Measurements from ENCODE around the gene OIP5.
"Not testable (repeated sequence)": the region's sequence is repeated elsewhere in the genome, so short reads cannot be mapped to it uniquely, and the experiment has no call there.

Gene OIP5

DNA sequence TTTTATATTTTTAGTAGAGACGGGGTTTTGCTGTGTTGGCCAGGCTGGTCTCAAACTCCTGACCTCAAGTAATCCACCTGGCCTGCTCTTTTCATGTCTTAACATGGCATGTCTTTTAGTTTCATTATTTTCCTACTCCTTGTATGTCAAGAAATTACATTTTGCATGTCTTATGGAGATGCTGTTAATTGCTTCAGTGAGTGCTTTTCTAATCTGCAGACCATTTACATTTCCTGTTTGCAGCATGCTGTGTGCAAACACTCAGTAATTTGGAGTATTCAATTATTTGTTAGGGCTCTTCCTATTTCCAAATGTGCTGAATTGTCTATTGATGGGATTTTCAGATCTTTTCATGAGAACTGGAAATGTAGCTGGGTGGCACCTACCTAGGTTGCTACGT is 31.3 kb downstream of the OIP5 start:
- not testable (repeated sequence) for DNase-seq

DNA sequence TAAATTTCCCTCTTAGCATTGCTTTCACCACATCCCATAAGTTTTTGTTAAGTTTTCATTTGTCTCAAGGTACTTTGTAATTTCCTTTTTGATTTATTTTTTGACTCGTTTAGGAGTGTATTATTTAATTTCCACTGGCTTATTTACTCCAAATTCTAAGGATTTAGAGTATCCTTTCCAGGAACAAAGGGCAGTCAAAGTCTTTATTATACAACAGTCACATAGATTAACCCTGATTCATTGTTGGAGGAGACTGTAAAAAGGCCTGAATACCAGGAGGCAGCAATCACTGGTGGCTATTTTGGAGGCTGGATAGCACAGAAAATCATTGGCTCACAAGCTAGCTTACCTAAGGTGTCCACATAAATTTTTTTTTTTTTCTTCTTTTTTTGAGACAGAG is 39.9 kb downstream of the OIP5 start:
- DNase-seq, result no peak

DNA sequence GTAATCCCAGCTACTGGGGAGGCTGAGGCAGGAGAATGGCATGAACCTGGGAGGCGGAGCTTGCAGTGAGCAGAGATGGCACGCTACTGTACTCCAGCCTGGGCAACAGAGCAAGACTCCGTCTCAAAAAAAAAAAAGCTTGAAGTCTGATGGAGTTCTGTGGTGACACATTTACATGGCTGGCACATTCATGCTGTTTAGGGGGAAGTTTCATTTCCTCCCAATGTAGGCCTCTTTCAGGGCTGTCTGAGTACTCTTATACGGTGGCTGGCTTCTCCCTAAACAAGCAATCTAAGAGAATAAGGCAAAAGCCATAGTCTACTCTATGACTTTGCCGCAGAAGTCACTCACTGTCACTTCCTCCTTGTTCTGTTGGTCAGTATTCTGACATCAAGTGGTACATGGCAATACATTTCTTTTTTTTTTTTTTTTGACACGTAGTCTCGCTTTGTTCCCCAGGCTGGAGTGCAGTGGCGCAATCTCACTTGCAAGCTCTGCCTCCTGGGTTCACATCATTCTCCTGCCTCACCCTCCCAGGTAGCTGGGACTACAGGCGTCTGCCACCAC is 41.2 kb downstream of the OIP5 start:
- no peak for DNase-seq

DNA sequence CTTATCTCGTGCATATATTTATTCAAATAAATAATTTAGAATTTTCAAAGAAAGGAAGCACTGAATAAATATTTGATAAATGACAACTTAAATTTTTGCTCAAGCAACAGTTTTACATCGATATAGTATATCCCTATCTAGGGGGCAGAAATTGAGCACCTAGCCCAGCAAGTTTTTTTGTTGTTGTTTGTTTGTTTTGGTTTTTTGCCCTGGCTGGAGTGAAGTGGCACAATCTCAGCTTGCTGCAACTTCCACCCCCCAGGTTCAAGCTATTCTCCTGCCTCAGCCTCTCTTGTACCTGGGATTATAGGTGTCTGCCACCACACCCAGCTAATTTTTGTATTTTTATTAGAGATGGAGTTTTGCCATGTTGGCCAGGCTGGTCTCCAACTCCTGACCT is 42.4 kb downstream of the OIP5 start:
- no peak for DNase-seq

DNA sequence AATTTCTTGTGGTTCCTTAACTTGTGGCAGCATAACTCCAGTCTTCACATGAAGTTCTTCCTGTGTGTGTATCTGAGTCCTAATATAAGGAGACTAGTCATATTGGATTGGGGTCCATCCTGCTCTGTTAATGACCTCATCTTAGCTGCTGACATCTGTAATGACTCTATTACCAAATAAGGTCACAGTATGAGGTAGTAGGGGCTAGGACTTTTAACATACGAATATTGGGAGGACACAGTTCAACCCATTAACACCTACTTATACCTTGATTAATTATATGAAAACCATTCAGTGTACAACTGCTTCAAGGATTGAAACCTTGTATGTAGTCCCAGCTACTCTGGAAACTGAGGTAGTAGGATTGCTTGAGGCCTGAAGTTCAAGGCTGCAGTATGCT is 43.9 kb downstream of the OIP5 start:
- DNase-seq, result no peak

DNA sequence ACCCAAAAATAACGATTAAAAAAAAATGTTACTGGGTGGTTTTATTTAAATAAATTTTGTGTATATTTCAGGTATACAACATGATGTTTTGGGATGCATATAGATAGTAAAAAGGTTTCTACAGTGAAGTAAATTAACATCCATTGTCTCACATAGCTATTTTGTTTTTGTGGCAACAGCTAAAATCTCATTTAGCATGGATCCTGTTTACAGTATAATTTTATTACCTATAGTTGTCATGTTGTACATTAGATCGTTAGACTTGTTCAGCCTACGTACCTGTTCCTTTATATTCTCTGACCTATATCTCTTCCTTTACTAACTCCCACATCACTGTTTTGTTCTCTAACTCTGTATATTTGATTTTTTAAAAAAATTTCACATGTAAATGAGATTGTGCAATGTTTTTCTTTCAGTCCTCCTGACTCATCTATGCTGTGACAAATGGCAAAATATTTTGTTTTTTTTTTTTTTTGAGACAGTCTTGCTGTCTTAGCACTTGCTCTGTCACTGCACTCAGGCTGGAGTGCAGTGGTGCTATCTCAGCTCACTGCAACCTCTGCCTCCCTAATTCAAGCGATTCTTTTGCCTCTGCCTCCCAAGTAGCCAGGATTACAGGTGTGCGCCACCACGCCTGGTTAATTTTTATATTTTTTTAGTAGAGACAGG is 45.6 kb downstream of the OIP5 start:
- no peak for DNase-seq

DNA sequence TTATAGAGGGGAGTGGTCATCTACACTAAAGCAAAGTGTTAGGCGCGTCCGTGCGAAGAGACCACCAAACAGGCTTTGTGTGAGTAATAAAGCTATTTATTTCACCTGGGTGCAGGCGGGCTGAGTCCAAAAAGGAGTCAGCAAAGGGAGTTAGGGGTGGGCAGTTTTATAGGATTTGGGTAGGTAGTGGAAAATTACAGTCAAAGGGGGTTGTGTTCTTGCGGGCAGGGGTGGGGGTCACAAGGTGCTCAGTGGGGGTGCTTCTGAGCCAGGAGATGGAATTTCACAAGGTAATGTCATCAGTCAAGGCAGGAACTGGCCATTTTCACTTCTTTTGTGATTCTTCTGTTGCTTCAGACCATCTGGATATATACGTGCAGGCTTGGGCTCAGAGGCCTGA is 47.1 kb downstream of the OIP5 start:
- no peak for DNase-seq

DNA sequence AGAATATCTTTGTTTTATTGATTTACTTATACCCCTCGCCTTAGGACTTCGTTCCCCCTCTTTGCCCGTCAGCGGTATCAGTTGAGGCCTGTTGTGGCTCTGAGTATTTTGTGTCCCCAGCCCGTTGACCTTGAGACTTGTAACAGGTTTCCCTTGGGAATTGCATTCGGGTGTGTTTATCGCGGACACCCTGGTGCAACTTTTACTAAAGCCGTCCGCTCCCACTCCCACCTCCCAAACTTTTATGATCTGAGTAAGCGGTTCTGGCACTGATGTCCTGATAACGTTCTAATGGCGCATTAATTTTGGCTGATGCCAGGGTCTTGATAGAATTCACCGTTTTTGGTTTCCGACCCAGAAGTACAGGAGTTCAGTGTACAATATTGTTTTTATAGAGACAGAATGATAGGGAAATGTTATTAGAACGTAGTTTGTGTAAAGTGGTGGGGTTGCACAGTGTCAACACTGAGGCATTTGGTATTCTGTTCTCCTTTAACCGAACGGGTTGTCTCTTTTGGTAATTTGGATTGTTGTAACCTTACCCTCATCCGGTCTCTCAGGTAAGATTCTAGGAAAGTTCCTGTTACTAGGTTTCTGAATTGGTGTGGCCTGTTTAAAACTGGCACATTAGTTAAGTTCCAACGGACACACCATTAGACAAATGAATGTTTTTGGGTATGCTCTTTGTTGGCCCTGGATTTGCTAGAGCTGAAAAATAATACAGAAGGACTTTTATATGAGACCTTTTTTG is 47.8 kb downstream of the OIP5 start:
- DNase-seq, result no peak

DNA sequence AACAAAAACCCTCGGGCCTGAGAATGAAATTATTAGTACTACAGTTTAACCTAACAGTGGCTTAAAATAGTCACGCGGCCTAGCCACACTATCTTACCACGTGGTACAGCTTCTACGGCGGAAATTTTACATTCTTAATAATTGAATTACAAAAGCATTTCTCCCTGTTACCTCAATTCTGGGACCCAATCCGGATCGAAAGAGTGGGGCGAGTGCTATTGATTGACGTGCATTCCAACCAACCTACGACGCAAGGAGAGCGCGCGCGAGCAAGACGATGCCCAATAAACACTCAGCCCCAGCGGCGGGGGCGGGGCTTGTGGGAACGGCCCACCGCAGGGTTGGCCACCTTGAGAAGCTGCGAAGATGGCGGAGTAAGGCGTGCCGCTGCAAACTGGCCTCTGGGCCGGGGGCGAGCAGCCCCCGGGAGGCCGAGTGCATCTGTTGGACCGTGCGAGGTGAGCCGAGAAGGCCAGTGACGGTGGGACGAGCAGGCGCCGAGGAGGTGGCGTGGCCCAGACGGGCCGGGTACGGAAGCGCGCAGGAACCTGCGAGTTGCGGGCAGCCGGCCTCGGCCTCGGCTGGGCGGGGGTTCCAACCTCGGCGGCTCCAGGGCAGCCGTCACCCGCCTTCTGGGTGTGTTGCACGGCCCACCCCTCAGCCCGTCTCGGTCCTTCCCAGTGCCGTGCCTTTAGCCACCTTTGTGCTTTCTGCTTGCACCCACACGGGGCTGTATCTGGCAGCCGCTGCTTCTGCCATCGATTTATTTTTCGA is 48.6 kb downstream of the OIP5 start:
- peak; percentile 96 for DNase-seq

DNA sequence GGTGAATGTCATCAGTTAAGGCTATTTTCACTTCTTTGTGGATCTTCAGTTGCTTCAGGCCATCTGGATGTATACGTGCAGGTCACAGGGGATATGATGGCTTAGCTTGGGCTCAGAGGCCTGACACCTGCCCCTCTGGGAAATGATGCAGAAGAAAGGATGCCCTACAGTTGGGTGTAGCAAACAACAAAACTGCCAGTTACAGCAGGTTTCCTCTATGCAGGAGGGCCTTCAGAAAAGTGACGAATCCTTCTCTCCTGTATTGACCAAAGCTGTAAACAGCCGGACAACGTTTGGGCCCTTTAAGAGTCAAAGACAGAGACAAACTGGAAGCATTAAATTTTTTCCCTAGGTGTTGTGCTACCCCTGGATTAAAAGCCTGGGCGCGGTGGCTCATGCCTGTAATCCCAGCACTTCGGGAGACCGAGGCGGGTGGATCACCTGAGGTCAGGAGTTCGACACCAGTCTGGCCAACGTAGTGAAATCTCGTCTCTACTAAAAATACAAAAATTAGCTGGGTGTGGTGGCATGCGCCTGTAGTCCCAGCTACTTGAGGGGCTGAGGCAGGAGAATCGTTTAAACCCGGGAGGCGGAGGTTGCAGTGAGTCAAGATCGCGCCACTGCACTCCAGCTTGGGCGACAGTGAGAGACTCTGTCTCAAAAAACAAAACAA is 49.3 kb downstream of the OIP5 start:
- DNase-seq, result peak; percentile 10

DNA sequence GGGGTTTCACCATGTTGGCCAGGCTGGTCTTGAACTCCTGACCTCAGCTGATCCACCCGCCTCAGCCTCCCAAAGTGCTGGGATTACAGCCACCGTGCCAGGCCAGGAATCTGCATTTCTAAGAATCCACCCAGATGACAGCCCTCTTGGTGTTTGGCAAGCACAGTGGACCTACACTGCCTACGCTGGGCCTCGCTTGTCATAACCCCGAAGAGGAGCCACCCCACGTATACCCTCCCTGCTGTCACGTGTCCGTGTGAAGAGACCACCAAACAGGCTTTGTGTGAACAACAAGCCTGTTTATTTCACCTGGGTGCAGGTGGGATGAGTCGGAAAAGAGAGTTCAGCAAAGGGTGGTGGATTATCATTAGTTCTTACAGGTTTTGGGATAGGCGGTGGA is 50.0 kb downstream of the OIP5 start:
- not testable (repeated sequence) for DNase-seq

DNA sequence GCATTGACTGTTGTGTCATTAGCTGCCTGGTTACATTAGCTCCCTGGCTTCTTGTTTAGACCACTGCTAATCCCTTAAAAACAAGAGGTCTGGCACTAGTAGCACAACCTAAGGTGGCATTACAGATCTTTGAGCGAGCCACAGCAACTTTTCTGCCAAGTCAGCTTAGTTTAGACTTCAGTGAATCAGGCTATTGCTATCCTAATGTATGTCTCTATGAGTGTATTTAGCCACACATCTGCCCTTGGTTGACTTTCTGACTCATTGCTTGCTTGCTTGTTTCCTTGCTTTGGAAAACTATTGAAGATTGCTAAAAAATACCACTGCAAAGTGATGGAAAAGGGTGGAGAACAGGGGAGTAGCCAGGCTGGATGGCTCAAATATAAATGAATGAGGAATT is 51.2 kb downstream of the OIP5 start:
- no peak for DNase-seq

DNA sequence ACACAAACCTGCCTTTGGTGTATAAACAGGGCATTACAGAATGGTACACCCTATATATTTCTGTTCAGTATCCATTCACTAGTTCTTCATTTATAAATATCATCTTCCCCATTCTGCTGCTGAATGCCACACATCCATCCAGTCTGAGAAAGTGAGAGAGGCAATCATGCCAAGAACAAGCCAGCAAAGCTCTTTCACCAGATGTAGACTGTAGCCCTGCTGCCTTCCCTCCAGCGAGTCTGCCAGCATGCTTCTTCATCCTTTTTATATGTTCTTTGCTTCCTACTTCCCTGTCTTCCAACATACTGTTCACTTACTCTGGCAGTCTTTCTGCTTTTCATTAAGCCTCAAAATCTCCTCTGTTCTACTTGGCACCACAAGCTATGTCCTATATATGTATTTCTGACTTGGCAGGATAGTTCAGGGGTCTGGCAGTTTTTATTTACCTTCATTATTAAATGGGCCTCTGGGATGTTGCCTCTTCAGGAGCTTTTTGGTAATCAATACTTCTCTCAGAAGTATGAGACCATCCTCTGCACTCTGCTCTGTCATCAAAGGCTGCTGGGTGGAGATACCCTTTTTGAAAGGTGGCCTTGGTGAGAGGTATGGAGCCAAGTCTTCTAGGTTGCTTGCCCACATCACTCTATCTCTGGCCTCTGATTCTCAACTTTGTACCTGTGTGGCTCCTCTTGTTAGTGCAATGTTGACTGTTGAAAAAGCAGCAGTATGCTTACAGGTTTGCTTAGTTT is 52.7 kb downstream of the OIP5 start:
- no peak for DNase-seq

DNA sequence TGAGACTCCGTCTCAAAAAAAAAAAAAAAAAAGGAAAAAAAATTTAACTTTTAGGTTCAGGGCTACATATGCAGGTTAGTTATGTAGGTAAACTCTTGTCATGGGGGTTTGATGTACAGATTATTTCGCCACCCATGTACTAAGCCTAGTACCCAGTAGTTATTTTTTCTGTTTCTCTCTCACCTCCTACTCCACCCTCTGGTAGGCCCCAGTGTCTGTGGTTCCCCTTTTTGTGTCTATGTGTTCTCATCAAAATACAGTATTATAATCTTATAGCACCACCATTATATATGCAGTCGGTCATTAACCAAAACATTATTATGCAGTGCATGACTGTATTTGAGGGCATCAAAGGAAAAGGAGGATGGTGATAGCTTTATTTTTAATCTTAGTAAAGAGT is 54.1 kb downstream of the OIP5 start:
- no peak for DNase-seq

DNA sequence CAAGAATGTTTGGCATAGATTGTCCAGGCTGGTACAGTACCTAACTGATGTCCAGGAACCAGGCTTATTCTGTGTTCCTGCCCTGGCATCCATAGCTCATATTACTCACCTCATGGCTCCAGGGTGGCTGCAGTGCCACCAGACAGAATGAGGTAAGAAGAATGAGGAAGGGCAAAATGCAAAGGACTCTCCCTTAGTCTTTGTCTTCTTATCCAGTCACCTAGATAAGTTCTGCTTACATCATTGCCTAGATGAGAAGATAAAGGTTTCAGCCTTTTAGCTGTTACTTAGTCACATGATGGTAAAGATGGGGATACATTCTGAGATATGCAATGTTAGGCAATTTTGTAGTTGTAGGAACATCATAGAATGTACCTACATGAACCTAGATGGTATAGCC is 55.6 kb downstream of the OIP5 start:
- no peak for DNase-seq

DNA sequence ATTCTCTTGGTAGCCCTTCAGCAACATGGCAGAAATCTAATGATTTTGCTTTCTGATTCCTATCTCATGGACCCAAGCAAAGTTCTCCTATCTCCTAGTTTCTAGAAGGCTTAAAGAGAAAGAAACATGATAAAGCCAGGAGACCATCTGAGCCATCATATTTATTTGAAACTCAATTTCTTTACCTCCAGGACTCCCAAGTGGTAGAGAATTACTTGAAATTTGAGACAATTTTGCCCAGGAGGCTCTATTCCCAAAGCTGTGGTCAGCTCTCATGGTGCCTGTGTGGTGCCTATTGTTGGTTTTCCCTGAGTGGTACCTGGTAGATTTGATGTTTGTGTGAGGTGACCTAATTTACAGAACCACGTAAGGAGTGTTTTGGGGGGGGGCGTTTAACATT is 62.5 kb downstream of the OIP5 start:
- DNase-seq, result no peak

DNA sequence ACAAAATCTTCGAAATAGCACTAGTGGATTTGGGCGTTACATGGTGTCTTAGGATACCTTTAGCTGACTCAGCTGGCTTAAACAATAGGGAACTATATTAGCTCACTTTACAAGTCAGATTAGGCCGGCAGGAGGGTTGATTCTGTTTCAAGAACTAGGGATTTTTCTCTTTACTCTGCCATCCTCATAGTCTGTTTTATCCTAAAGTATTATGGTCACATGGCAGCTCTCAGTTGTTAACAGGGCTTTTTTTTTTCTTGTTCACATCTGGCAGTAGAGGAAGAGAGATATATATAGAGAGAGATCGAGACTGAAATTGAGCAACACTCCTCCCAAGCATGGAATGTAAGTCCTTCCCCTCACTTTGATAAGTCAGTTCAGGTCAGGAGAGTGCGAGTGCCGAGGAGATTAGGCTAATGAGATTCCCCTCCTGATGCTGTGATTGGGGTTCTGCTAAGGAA is 68.5 kb downstream of the OIP5 start:
- no peak for DNase-seq

DNA sequence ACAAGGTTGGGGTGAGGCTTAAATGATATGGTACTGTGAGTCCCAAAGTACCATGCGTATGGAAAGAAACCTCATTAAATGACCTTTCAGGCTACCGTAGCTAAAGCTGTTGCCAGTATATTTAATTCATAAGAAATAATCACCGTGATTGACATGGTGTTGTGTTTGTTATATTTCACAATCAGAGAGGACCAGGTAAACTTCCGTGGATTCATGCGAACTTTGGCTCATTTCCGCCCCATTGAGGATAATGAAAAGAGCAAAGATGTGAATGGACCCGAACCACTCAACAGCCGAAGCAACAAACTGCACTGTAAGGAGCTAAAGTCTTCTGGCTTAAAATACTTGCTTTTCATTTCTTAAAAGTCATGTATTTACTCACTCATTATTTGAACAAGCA is 69.8 kb downstream of the OIP5 start:
- DNase-seq, result no peak

DNA sequence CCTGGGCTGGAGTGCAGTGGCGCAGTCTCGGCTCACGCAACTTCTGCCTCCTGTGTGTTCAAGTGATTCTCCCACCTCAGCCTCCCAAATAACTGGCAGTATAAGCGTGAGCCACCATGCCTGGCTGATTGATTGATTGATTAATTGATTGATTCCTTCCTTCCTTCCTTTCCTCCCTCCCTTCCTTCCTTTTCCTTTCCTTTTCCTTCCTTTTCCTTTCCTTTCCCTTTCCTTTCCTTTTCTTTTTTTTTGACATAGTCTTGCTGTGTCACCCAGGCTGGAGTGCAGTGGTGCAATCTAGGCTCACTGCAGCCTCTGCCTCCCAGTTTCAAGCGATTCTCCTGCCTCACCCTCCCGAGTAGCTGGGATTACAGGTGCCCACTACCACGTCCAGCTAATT is 71.5 kb downstream of the OIP5 start:
- DNase-seq, result not testable (repeated sequence)

DNA sequence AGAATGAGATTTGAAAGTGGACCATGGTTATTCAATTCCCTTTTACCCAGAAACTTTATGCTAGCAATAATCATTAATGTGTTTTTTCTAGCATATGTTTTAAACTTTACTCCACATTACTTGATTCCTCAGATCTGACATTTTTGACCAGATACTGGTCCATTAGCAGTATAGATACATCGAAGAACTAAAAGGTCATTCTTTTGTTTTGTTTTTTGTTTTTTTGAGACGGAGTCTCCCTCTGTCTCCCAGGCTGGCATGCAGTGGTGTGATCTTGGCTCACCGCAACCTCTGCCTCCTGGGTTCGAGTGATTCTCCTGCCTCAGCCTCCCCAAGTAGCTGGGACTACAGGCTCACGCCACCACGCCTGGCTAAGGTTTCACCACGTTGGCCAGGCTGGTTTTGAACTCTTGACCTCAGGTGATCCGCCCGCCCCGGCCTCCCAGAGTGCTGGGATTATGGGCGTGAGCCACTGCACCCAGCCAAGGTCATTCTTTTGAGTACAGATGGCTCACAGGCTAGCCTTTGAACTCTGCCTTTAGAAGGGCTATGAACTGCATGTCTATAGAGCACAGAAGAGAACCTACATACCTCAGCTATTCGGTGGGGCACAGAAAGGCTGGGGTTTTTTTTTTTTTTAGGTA is 72.7 kb downstream of the OIP5 start:
- no peak for DNase-seq

Data from NCI-H146 (cell line).